ENCODE data around the gene PSRC1. TPM values are rescaled to one million over a fixed set of nuclear protein-coding genes. Genes with fewer than 3 reads are reported as not detected.

PSRC1 gene
- total and polyA plus RNA-seq, 5 donors from 2014 or later: 0.14 to 1.0 (median 0.57) TPM

DNA sequence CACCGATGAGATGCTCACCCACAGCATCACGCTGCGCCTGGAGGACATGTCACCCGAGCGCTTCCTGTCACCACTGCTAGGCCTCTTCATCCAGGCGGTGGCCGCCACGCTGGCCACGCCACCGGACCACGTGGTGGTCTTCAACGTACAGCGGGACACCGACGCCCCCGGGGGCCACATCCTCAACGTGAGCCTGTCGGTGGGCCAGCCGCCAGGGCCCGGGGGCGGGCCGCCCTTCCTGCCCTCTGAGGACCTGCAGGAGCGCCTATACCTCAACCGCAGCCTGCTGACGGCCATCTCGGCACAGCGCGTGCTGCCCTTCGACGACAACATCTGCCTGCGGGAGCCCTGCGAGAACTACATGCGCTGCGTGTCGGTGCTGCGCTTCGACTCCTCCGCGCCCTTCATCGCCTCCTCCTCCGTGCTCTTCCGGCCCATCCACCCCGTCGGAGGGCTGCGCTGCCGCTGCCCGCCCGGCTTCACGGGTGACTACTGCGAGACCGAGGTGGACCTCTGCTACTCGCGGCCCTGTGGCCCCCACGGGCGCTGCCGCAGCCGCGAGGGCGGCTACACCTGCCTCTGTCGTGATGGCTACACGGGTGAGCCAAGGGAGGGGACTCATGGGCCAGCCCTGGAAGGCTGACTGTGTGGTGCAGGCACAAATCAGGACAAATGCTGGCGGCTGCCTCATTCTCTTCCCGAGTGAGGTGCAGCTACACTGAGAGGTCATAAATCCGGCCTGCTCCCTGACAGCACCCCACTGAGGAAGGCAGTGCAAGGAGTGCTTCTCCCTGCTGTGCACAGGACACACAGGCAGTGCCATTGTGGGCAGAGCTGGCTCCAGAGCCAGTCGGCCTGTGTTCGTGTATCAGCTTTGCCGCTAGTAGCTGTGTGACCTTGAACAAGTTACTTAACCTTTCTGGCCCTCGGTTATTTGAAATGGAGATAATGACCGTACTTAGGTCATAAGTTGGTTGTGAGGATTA is 24.2 kb downstream of the PSRC1 start:
- H3K27me3 Mint-ChIP-seq: peaks cover 5% of the 10 kb centered on the region
- Histone ChIP-seq H3K4me1 (ENCODE audit: control insufficient read depth, insufficient read depth, low read length, poor library complexity, severe bottlenecking) (no peaks in the 10 kb centered on the region), H3K27me3 (ENCODE audit: control insufficient read depth, insufficient read depth, low read length) (no peaks in the 10 kb centered on the region), H3K9me3 (ENCODE audit: control insufficient read depth in 2 of 2, low read length in 2 of 2) (no peaks in the 10 kb centered on the region), H3K4me3 (ENCODE audit: low read depth, low read length) (no peak overlapping the region), H3K36me3 (ENCODE audit: control insufficient read depth, insufficient read depth, low read length) (no peaks in the 10 kb centered on the region), H3K27ac (ENCODE audit: insufficient read depth, low read length, poor library complexity, severe bottlenecking) (no peak overlapping the region)
- H3K4me3 Mint-ChIP-seq: no peak overlapping the region
- no peaks in the 10 kb centered on the region for H3K9me3 Mint-ChIP-seq
- no peak for ATAC-seq (ENCODE audit: low read depth in 2 of 2)
- no peaks in the 10 kb centered on the region for H3K36me3 Mint-ChIP-seq
- no peak overlapping the region for H3K27ac Mint-ChIP-seq
- no peak for DNase-seq
- H3K4me1 Mint-ChIP-seq: peaks cover 0 to 6% (median 0%) of the 10 kb centered on the region in 4 donors

DNA sequence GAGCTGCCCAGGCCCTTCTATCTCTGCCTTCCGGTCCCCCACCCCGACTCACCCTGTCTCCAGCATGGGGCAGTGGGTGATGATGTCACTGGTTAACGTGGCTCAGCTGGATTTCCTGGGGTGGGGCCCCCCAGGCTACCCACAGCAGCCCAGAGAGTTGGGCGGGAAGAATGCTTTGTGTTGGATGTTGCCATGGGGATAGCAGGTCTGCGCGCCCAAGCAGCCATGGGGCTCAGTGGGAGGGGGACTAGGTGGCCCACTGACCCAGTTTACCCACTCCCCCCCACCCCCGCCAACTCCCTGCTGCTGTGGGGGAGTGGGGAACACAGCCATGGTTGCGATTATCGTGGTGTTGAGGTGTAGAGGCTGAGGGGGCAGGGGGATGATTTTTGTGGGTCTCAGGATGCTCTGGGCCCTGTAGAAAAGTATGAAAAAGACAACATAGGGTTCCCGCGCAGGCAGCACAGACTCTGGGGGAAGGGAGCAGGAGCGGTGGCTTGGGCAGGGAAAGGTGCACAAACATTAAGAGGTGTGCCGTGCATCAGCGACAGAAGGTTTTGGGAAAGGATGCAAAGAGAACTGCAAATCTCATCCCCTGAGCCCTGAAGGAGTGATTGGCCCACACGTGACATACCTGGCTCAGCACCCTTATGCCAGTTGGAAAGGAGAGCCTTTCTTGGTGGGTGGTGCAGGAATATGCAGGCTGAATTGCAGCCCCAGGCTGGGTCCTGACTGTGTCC is 25.1 kb downstream of the PSRC1 start:
- Mint-ChIP-seq H3K9me3 (no peaks in the 10 kb centered on the region), H3K4me3 (no peak overlapping the region), H3K36me3 (no peaks in the 10 kb centered on the region), H3K27me3 (peaks cover 5% of the 10 kb centered on the region), H3K27ac (no peak overlapping the region), H3K4me1 (peaks cover 0 to 3% (median 0%) of the 10 kb centered on the region in 4 donors)
- no peak for DNase-seq
- ATAC-seq (ENCODE audit: low read depth in 2 of 2): no peak
- Histone ChIP-seq H3K4me3 (ENCODE audit: low read depth, low read length) (no peak overlapping the region), H3K27me3 (ENCODE audit: control insufficient read depth, insufficient read depth, low read length) (no peaks in the 10 kb centered on the region), H3K4me1 (ENCODE audit: control insufficient read depth, insufficient read depth, low read length, poor library complexity, severe bottlenecking) (no peaks in the 10 kb centered on the region), H3K9me3 (ENCODE audit: control insufficient read depth in 2 of 2, low read length in 2 of 2) (no peaks in the 10 kb centered on the region), H3K36me3 (ENCODE audit: control insufficient read depth, insufficient read depth, low read length) (no peaks in the 10 kb centered on the region), H3K27ac (ENCODE audit: insufficient read depth, low read length, poor library complexity, severe bottlenecking) (no peak overlapping the region)

DNA sequence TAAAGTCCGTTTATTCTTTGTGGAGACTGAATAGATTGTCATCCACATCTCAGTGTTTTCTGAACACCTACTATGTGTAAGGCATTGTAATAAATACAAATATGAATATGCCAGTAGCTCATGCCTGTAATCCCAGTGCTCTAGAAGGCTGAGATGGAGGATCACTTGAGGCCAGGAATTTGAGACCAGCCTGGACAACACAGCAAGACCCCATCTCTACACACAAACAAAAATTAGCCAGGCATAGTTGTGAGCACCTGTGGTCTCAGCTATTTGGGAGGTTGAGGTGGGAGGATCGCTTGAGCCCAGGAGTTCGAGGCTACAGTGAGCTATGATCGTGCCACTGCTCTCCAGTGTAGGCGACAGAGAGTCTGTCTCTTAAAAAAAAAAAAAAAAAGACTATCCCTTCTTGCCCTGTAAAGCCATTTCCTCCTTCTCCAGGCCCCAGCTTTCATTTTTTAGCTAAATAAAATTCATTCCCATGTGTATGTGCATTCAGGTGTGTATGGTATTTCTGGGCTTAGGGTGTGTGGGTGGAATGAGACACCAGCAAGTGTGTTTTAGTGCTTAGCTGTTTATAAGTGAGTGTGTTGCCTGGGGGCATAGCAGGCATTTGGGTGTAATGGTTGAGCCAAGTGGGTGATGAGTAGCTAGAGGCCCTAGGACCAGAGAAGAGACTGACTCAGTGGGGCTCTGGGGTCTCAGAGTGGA is 25.8 kb downstream of the PSRC1 start:
- no peak for ATAC-seq (ENCODE audit: low read depth in 2 of 2)
- Mint-ChIP-seq H3K9me3 (no peaks in the 10 kb centered on the region), H3K27ac (peak overlapping the region in 1 of 3 donors; percentile 35), H3K4me1 (peaks cover 0 to 8% (median 1%) of the 10 kb centered on the region in 4 donors), H3K27me3 (peaks cover 5% of the 10 kb centered on the region), H3K36me3 (no peaks in the 10 kb centered on the region), H3K4me3 (no peak overlapping the region)
- DNase-seq: no peak
- H3K27ac ChIP-seq (ENCODE audit: insufficient read depth, low read length, poor library complexity, severe bottlenecking): no peak overlapping the region
- H3K9me3 ChIP-seq (ENCODE audit: control insufficient read depth in 2 of 2, low read length in 2 of 2): no peaks in the 10 kb centered on the region
- no peak overlapping the region for H3K4me3 ChIP-seq (ENCODE audit: low read depth, low read length)
- no peaks in the 10 kb centered on the region for H3K27me3 ChIP-seq (ENCODE audit: control insufficient read depth, insufficient read depth, low read length)
- H3K36me3 ChIP-seq (ENCODE audit: control insufficient read depth, insufficient read depth, low read length): no peaks in the 10 kb centered on the region
- H3K4me1 ChIP-seq (ENCODE audit: control insufficient read depth, insufficient read depth, low read length, poor library complexity, severe bottlenecking): no peaks in the 10 kb centered on the region

DNA sequence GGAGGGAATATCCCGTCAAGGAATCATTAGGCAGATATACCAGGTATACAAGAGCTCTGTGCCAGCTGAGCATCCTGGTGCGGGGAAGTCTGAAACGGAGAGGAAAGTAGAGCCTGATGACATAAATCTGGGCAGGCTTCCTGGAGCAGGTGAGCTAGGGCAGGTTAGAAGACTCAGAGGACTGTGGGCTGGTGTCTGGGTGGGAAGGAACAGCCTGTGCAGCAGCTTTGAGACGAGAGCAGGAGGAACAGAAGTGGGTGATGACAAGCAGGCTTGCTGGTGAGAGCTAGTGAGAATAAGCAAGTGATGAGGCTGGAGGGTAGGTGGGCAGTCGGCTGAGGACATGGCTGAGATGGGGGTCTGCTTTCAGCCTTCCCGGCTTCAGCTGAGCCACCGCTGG is 26.9 kb downstream of the PSRC1 start:
- H3K4me1 Mint-ChIP-seq: peaks cover 0 to 15% (median 1%) of the 10 kb centered on the region in 4 donors
- H3K9me3 Mint-ChIP-seq: no peaks in the 10 kb centered on the region
- Histone ChIP-seq H3K4me3 (ENCODE audit: low read depth, low read length) (no peak overlapping the region), H3K36me3 (ENCODE audit: control insufficient read depth, insufficient read depth, low read length) (no peaks in the 10 kb centered on the region), H3K27ac (ENCODE audit: insufficient read depth, low read length, poor library complexity, severe bottlenecking) (no peak overlapping the region), H3K9me3 (ENCODE audit: control insufficient read depth in 2 of 2, low read length in 2 of 2) (no peaks in the 10 kb centered on the region), H3K27me3 (ENCODE audit: control insufficient read depth, insufficient read depth, low read length) (no peaks in the 10 kb centered on the region), H3K4me1 (ENCODE audit: control insufficient read depth, insufficient read depth, low read length, poor library complexity, severe bottlenecking) (no peaks in the 10 kb centered on the region)
- no peak for ATAC-seq (ENCODE audit: low read depth in 2 of 2)
- DNase-seq: no peak
- no peaks in the 10 kb centered on the region for H3K36me3 Mint-ChIP-seq
- no peak overlapping the region for H3K4me3 Mint-ChIP-seq
- H3K27ac Mint-ChIP-seq: peak overlapping the region in 1 of 3 donors; percentile 74
- H3K27me3 Mint-ChIP-seq: peaks cover 6% of the 10 kb centered on the region

DNA sequence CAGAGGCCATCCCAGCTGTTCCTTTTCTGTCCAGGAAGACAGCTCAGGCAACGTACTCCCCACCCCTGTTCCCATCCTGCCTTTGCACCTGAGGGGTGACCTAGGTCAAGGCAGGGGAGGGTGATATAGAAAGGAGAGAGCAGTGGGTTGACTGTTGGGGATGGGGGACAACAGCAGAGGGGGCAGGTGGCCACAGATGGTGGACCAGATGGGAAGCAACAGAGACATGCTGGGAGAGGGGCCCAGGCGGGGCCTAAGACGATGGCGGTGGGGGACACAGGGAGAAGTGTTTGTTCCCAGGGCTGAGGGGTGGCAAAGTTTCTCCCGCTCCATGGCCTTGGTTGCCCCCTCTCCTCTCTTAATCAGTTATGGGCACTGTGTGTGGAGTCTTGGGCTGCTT is 27.3 kb downstream of the PSRC1 start:
- H3K9me3 ChIP-seq (ENCODE audit: control insufficient read depth in 2 of 2, low read length in 2 of 2): no peaks in the 10 kb centered on the region
- Mint-ChIP-seq H3K36me3 (no peaks in the 10 kb centered on the region), H3K4me3 (no peak overlapping the region), H3K4me1 (peaks cover 0 to 17% (median 1%) of the 10 kb centered on the region in 4 donors), H3K9me3 (no peaks in the 10 kb centered on the region), H3K27me3 (peaks cover 10% of the 10 kb centered on the region), H3K27ac (no peak overlapping the region)
- no peak overlapping the region for H3K4me3 ChIP-seq (ENCODE audit: low read depth, low read length)
- H3K27me3 ChIP-seq (ENCODE audit: control insufficient read depth, insufficient read depth, low read length): peaks cover 1% of the 10 kb centered on the region
- H3K4me1 ChIP-seq (ENCODE audit: control insufficient read depth, insufficient read depth, low read length, poor library complexity, severe bottlenecking): no peaks in the 10 kb centered on the region
- no peak for DNase-seq
- ATAC-seq (ENCODE audit: low read depth in 2 of 2): no peak
- no peaks in the 10 kb centered on the region for H3K36me3 ChIP-seq (ENCODE audit: control insufficient read depth, insufficient read depth, low read length)
- H3K27ac ChIP-seq (ENCODE audit: insufficient read depth, low read length, poor library complexity, severe bottlenecking): no peak overlapping the region

DNA sequence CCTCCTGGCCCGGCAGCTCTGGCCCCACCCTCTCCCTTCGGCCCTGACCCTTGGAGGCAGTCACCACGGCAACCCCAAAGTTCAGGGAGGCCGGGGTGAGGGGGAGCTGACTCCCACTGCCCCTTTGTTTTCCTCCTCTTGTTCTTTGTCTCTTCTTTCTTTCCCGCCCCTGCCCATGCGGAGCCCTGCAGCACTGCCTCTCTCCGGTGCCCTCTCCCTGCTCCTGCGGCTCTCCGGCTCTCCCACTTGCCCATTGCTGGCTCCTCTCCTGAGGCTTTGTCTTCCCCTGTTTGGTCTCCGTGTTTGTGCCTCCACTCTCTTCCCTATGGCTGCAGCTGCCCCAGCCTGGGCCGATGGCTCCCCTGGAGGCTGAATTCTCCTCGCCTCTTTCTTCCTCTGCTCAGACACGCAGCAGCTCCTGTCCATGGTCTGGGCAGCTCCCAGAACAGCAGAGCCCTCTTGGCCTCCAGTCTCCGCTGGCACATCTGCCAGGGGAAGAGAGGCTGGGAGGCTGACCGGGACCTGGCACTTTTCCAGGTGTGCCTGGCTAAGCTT is 27.8 kb downstream of the PSRC1 start:
- no peaks in the 10 kb centered on the region for H3K36me3 ChIP-seq (ENCODE audit: control insufficient read depth, insufficient read depth, low read length)
- DNase-seq (no peak), ATAC-seq (ENCODE audit: low read depth in 2 of 2) (no peak)
- H3K27me3 ChIP-seq (ENCODE audit: control insufficient read depth, insufficient read depth, low read length): peaks cover 2% of the 10 kb centered on the region
- H3K9me3 ChIP-seq (ENCODE audit: control insufficient read depth in 2 of 2, low read length in 2 of 2): no peaks in the 10 kb centered on the region
- Mint-ChIP-seq H3K36me3 (no peaks in the 10 kb centered on the region), H3K9me3 (no peaks in the 10 kb centered on the region), H3K27ac (no peak overlapping the region), H3K4me3 (no peak overlapping the region), H3K4me1 (peaks cover 0 to 17% (median 1%) of the 10 kb centered on the region in 4 donors), H3K27me3 (peaks cover 15% of the 10 kb centered on the region)
- no peak overlapping the region for H3K4me3 ChIP-seq (ENCODE audit: low read depth, low read length)
- H3K27ac ChIP-seq (ENCODE audit: insufficient read depth, low read length, poor library complexity, severe bottlenecking): no peak overlapping the region
- peaks cover 4% of the 10 kb centered on the region for H3K4me1 ChIP-seq (ENCODE audit: control insufficient read depth, insufficient read depth, low read length, poor library complexity, severe bottlenecking)

DNA sequence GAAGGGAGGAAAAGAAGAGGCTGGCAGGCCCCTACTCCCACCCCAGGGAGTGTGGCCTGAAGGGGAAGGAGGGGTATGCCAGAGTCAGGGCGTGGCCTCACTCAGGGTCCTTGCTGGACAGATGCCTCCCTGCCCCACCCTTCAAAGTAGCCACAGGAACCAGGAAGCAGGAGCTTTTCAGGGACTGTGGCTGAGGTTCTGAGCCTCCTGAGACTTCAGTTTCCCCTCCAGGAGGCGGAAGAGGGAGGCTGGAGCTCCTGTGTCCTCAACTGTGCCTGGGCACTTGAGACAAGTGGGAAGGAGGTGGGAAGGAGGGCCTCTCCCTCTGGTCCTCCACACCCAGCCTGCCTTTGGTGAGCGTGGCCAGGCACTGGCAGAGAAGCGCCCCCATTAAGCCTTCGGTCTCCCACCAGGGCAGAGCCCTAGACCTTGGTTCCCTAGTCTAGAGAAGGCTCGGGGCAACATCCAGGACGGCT is 28.3 kb downstream of the PSRC1 start:
- H3K27me3 Mint-ChIP-seq: peaks cover 16% of the 10 kb centered on the region
- Histone ChIP-seq H3K4me3 (ENCODE audit: low read depth, low read length) (no peak overlapping the region), H3K27ac (ENCODE audit: insufficient read depth, low read length, poor library complexity, severe bottlenecking) (no peak overlapping the region), H3K36me3 (ENCODE audit: control insufficient read depth, insufficient read depth, low read length) (no peaks in the 10 kb centered on the region), H3K27me3 (ENCODE audit: control insufficient read depth, insufficient read depth, low read length) (peaks cover 2% of the 10 kb centered on the region), H3K4me1 (ENCODE audit: control insufficient read depth, insufficient read depth, low read length, poor library complexity, severe bottlenecking) (peaks cover 8% of the 10 kb centered on the region), H3K9me3 (ENCODE audit: control insufficient read depth in 2 of 2, low read length in 2 of 2) (no peaks in the 10 kb centered on the region)
- H3K36me3 Mint-ChIP-seq: no peaks in the 10 kb centered on the region
- no peak for ATAC-seq (ENCODE audit: low read depth in 2 of 2)
- peaks cover 0 to 17% (median 1%) of the 10 kb centered on the region in 4 donors for H3K4me1 Mint-ChIP-seq
- H3K4me3 Mint-ChIP-seq: no peak overlapping the region
- H3K27ac Mint-ChIP-seq: no peak overlapping the region
- no peaks in the 10 kb centered on the region for H3K9me3 Mint-ChIP-seq
- DNase-seq: no peak
